Fibroblast of lung (primary cell): ENCODE data around the gene FMO4. TPM values are rescaled to one million over a fixed set of nuclear protein-coding genes. Genes with fewer than 3 reads are reported as not detected.

Experiments used
- DNase-seq, 2 donors: peaks; one replicate each; pipeline versions ENCODE4 v3.0.0 to v3.0.0-alpha.2; 2010; ENCODE audit warnings: low read depth in 2 of 2
- H2AFZ ChIP-seq: 2 replicates; pipeline ENCODE4 v1.5.1; 2012; ENCODE audit warnings: low read length, control low read depth, inconsistent platforms
- H3K27ac ChIP-seq: 2 replicates; pipeline ENCODE4 v1.5.1; 2011; ENCODE audit warnings: low read length, control low read depth; ENCODE audit not compliant: insufficient read depth
- H3K27me3 ChIP-seq: 2 replicates; pipeline ENCODE4 v1.5.1; 2011; ENCODE audit warnings: mild to moderate bottlenecking, low read length; ENCODE audit not compliant: control insufficient read depth, insufficient read depth
- H3K36me3 ChIP-seq: 2 replicates; pipeline ENCODE4 v1.5.1; 2011; ENCODE audit warnings: low read length; ENCODE audit not compliant: control insufficient read depth, insufficient read depth
- H3K4me1 ChIP-seq: 2 replicates; pipeline ENCODE4 v1.5.1; 2011; ENCODE audit warnings: low read length; ENCODE audit not compliant: control insufficient read depth, insufficient read depth; ENCODE audit errors: extremely low read depth
- H3K4me2 ChIP-seq: 2 replicates; pipeline ENCODE4 v1.5.1; 2011; ENCODE audit warnings: low read length, control low read depth; ENCODE audit not compliant: insufficient read depth; ENCODE audit errors: extremely low read depth
- H3K4me3 ChIP-seq, 4 experiments: fragments of 200-600 bp in 1 of 4; sonication (generic) in 1 of 4; replicated peaks in 1 of 4; 2 replicates each; pipeline ENCODE4 v1.5.1; 2011 to 2016; ENCODE audit warnings: low read length in 4 of 4, low read depth in 3 of 4, mild to moderate bottlenecking in 3 of 4, control low read depth in 2 of 4, inconsistent platforms in 1 of 4, mixed read lengths in 1 of 4; ENCODE audit not compliant: insufficient read depth in 1 of 4; ENCODE audit errors: control extremely low read depth in 1 of 4
- H3K79me2 ChIP-seq: 2 replicates; pipeline ENCODE4 v1.5.1; 2012; ENCODE audit warnings: mild to moderate bottlenecking, low read length, inconsistent platforms; ENCODE audit not compliant: control insufficient read depth, insufficient read depth
- H3K9ac ChIP-seq: 2 replicates; pipeline ENCODE4 v1.5.1; 2011; ENCODE audit warnings: mild to moderate bottlenecking, low read length, control low read depth; ENCODE audit not compliant: insufficient read depth
- H3K9me3 ChIP-seq: 2 replicates; pipeline ENCODE4 v1.5.1; 2012; ENCODE audit warnings: low read depth, low read length; ENCODE audit not compliant: control insufficient read depth, insufficient read depth
- H4K20me1 ChIP-seq: 2 replicates; pipeline ENCODE4 v1.5.1; 2011; ENCODE audit warnings: low read length; ENCODE audit not compliant: control insufficient read depth, insufficient read depth; ENCODE audit errors: extremely low read depth
- EZH2 ChIP-seq: IDR thresholded peaks from 2 replicates; pipeline ENCODE4 v1.5.1; 2012; ENCODE audit warnings: low read length, control low read depth, mild to moderate bottlenecking; ENCODE audit errors: missing control alignments
- polyA plus RNA-seq, 2 donors: library from polyadenylated mRNA; depleted of rRNA in 1 of 2; stranded (reverse) in 1 of 2; unstranded in 1 of 2; fragments of >200 nt; gene quantifications; 2 replicates each; pipeline ENCODE4 v1.2.1, GENCODE V29; 2011 to 2012; ENCODE audit warnings: missing spikeins in 1 of 2
- total RNA-seq: library from RNA; depleted of rRNA; stranded (reverse); fragments of >200 nt; gene quantifications from 2 replicates; pipeline ENCODE4 v1.2.1, GENCODE V29; 2014
- TF ChIP-seq, protein P1 (sequence below), 2 donors: IDR thresholded peaks in 1 of 2; conservative IDR thresholded peaks in 1 of 2; 1 replicate in 1 of 2; 2 replicates in 1 of 2; pipeline ENCODE4 v1.5.1; 2011 to 2012; ENCODE audit warnings: low read length in 2 of 2, control low read depth in 1 of 2, inconsistent platforms in 1 of 2, low read depth in 1 of 2, mild to moderate bottlenecking in 1 of 2

Gene FMO4
- total and polyA plus RNA-seq, 2 donors (not counting 1 experiment from before 2014, with no cell fraction given), result 5.5 to 7.3 TPM

DNA sequence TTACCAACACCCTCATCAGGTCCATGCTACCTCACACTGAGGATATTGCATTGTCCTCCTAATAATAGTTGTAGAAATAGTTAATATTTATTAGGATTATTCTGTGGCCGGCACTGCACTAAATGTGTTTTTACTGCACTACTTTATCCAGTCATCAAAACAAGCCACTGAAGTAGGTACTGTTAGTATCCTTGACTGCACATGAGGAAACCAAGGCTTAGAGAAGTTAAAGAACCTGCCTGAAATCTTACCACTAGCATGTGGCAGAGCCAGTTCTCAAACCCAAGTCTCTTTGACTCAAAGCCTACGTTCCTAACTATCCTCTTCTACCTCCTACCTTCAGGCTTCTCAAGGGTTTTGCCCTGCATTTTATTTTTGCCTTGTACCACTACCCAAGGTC, 34.7 kb upstream of the FMO4 start:
- H3K4me1 ChIP-seq, result no peaks in the 10 kb centered on the region
- TF ChIP-seq, protein P1, sequence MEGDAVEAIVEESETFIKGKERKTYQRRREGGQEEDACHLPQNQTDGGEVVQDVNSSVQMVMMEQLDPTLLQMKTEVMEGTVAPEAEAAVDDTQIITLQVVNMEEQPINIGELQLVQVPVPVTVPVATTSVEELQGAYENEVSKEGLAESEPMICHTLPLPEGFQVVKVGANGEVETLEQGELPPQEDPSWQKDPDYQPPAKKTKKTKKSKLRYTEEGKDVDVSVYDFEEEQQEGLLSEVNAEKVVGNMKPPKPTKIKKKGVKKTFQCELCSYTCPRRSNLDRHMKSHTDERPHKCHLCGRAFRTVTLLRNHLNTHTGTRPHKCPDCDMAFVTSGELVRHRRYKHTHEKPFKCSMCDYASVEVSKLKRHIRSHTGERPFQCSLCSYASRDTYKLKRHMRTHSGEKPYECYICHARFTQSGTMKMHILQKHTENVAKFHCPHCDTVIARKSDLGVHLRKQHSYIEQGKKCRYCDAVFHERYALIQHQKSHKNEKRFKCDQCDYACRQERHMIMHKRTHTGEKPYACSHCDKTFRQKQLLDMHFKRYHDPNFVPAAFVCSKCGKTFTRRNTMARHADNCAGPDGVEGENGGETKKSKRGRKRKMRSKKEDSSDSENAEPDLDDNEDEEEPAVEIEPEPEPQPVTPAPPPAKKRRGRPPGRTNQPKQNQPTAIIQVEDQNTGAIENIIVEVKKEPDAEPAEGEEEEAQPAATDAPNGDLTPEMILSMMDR (conservative IDR thresholded peaks at IDR 0.05 in 1 of 2, IDR thresholded peaks at IDR 0.05 in 1 of 2; ENCODE audit: low read depth in 1 of 2, low read length in 2 of 2), result no peak
- no peak for TF ChIP-seq EZH2
- H3K9ac ChIP-seq, result no peak overlapping the region

DNA sequence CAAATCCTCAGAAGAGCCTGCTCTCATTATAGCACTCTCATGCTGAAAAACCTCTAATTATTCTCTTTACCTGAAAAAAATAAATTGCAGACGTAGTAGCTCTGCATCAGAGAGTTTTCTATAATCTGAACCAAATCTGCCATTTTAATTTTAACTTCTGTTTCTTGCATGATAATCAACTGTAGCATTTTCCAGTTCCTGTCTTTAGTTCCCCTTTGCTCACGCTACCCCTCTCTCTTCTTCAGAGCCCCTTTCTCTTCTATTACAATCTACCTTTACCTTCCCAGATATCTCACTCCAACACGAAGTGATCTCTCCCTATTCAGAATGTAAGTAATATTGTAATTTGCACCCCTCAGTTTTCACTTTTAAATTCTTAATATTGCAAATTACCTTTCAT, 34.3 kb upstream of the FMO4 start:
- peaks cover 2% of the 10 kb centered on the region for H3K27me3 ChIP-seq
- no peaks in the 10 kb centered on the region for H3K36me3 ChIP-seq
- no peak overlapping the region for H2AFZ ChIP-seq
- no peak overlapping the region for H3K4me3 ChIP-seq
- H3K4me2 ChIP-seq, result no peak overlapping the region
- H3K9me3 ChIP-seq, result no peaks in the 10 kb centered on the region
- no peak for DNase-seq
- TF ChIP-seq, protein P1 (conservative IDR thresholded peaks at IDR 0.05 in 1 of 2, IDR thresholded peaks at IDR 0.05 in 1 of 2; ENCODE audit: low read depth in 1 of 2, low read length in 2 of 2), result no peak
- TF ChIP-seq EZH2, result no peak
- no peaks in the 10 kb centered on the region for H3K79me2 ChIP-seq
- no peaks in the 10 kb centered on the region for H4K20me1 ChIP-seq
- no peak overlapping the region for H3K9ac ChIP-seq
- no peaks in the 10 kb centered on the region for H3K4me1 ChIP-seq
- H3K27ac ChIP-seq, result no peak overlapping the region

More for the DNA sequence above, 34.7 kb upstream of the FMO4 start:
- Histone ChIP-seq H2AFZ (no peak overlapping the region), H3K27me3 (peaks cover 2% of the 10 kb centered on the region), H3K4me2 (no peak overlapping the region), H4K20me1 (no peaks in the 10 kb centered on the region), H3K27ac (no peak overlapping the region), H3K4me3 (no peak overlapping the region), H3K79me2 (no peaks in the 10 kb centered on the region), H3K9me3 (no peaks in the 10 kb centered on the region), H3K36me3 (no peaks in the 10 kb centered on the region)
- DNase-seq, result no peak

DNA sequence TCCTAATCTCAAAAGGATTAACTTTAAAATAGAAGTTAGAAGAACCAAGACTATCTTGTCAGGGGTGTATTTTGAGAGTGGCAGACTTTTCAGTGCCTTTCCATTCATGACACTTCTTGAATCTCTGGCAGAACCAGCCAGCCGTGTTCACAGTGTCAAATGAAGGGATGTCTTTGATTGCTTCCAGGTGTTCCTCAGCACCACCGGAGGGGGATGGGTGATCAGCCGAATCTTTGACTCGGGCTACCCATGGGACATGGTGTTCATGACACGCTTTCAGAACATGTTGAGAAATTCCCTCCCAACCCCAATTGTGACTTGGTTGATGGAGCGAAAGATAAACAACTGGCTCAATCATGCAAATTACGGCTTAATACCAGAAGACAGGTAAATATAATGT, 33.4 kb upstream of the FMO4 start:
- no peaks in the 10 kb centered on the region for H3K4me1 ChIP-seq
- no peak overlapping the region for H3K4me2 ChIP-seq
- no peaks in the 10 kb centered on the region for H3K9me3 ChIP-seq
- no peak overlapping the region for H3K4me3 ChIP-seq
- H2AFZ ChIP-seq, result no peak overlapping the region
- DNase-seq, result no peak
- H4K20me1 ChIP-seq, result no peaks in the 10 kb centered on the region
- no peak for TF ChIP-seq EZH2
- H3K27me3 ChIP-seq, result peaks cover 2% of the 10 kb centered on the region
- no peak overlapping the region for H3K27ac ChIP-seq
- H3K9ac ChIP-seq, result no peak overlapping the region
- no peaks in the 10 kb centered on the region for H3K36me3 ChIP-seq
- H3K79me2 ChIP-seq, result no peaks in the 10 kb centered on the region
